GM13977 (cell line): ENCODE measurements around the gene BAAT.

Experiments used
- DNase-seq: peaks from one replicate; pipeline ENCODE4 v3.0.0; 2012; ENCODE audit warnings: low spot score
- CTCF ChIP-seq: IDR thresholded peaks from 2 replicates; pipeline ENCODE4 v1.5.1; 2012; ENCODE audit warnings: mild to moderate bottlenecking, control low read depth; ENCODE audit not compliant: insufficient read depth; ENCODE audit errors: extremely low read depth, missing control alignments
- in situ Hi-C: fragments of 300-500 bp; cut with MboI; formaldehyde crosslinking; loops from one replicate; pipeline ENCODE4 v1.12.0; 2022; ENCODE audit warnings: low sequenced_read_pairs, low pct_unique_long_range_greater_than_20kb, mixed read lengths, inconsistent platforms; ENCODE audit not compliant: unreplicated experiment

Gene BAAT

GRCh38 chr9:101415578-101415977 is 30.8 kb upstream of the BAAT start:
- in situ Hi-C loops: no loop called here
- no peak for TF ChIP-seq CTCF
- DNase-seq: no peak

GRCh38 chr9:101414839-101415238 is 30.0 kb upstream of the BAAT start:
- in situ Hi-C loops: no loop called here

GRCh38 chr9:101409079-101409477 is 24.3 kb upstream of the BAAT start:
- no peak for TF ChIP-seq CTCF
- no peak for DNase-seq
- in situ Hi-C loops: no loop called here

More at GRCh38 chr9:101414839-101415238, 30.0 kb upstream of the BAAT start:
- no peak for DNase-seq
- TF ChIP-seq CTCF: no peak

GRCh38 chr9:101408374-101409078 is 23.7 kb upstream of the BAAT start:
- in situ Hi-C loops: no loop called here
- TF ChIP-seq CTCF: no peak

GRCh38 chr9:101403516-101404285 is 18.9 kb upstream of the BAAT start:
- in situ Hi-C loops: no loop called here
- no peak for DNase-seq
- TF ChIP-seq CTCF: no peak

More at GRCh38 chr9:101408374-101409078, 23.7 kb upstream of the BAAT start:
- no peak for DNase-seq

- TF ChIP-seq CTCF: no peak
- in situ Hi-C loops: no loop called here
- no peak for DNase-seq
These were observed 15.3 kb upstream of the BAAT start for GRCh38 chr9:101400120-101400519.
